Measurements from ENCODE around the gene PHF13. TPM values are rescaled to one million over a fixed set of nuclear protein-coding genes. Genes with fewer than 3 reads are reported as not detected.

Gene PHF13
- total and polyA plus RNA-seq, 9 of the 15 experiments (the other 6 are each of a cell fraction or from before 2014, with no cell fraction given), result 1.8 to 36.1 (median 11.7) TPM

GRCh38 chr1:6592865-6593593 lies 20.5 kb upstream of the PHF13 start (continued):
- TF ChIP-seq CEBPZ (IDR thresholded peaks at IDR 0.05; ENCODE audit: borderline replicate concordance, low read depth, low read length), result no peak
- no peak for TF ChIP-seq EHMT2 (IDR thresholded peaks at IDR 0.05)
- no peak for TF ChIP-seq MXI1 (IDR thresholded peaks at IDR 0.05; ENCODE audit: low read depth, low read length)
- TF ChIP-seq ZNF445 (CRISPR knock-in tag; IDR thresholded peaks at IDR 0.05; ENCODE audit: low read depth), result no peak
- no peak for TF ChIP-seq SIRT6 (IDR thresholded peaks at IDR 0.05; ENCODE audit: low read depth, low read length)

GRCh38 chr1:6593810-6594209 lies 19.7 kb upstream of the PHF13 start:
- no TSS peak for BruUV-seq (replicated peaks)
- Histone ChIP-seq H3K4me1 (replicated peaks in 1 of 2; ENCODE audit: control insufficient read depth in 2 of 2, insufficient read depth in 2 of 2, low read length in 2 of 2) (peaks cover 6 to 34% of the 10 kb centered on the region in 2 experiments; a peak in 3 of 5 replicates), H3K9me3 (replicated peaks; ENCODE audit: control insufficient read depth, insufficient read depth, low read depth, low read length) (no peaks in the 10 kb centered on the region), H2AFZ (ENCODE audit: low read depth, low read length) (no peak overlapping the region), H3K4me2 (ENCODE audit: insufficient read depth, low read length) (no peak overlapping the region), H3K4me3 (no peak overlapping the region), H3K27ac (ENCODE audit: extremely low read depth, low read depth, low read length) (no peak overlapping the region), H4K20me1 (replicated peaks; ENCODE audit: control insufficient read depth, insufficient read depth, low read length) (peaks cover 41% of the 10 kb centered on the region), H3K36me3 (ENCODE audit: control insufficient read depth, insufficient read depth, low read length) (peaks cover 98% of the 10 kb centered on the region), H3K27me3 (ENCODE audit: control insufficient read depth in 2 of 2, insufficient read depth in 2 of 2, low read length in 2 of 2) (no peaks in the 10 kb centered on the region), H3K9ac (ENCODE audit: insufficient read depth in 1 of 2, low read depth in 2 of 2, low read length in 2 of 2) (no peak overlapping the region), H3K79me2 (ENCODE audit: control insufficient read depth, insufficient read depth, low read length) (peaks cover 40% of the 10 kb centered on the region), H3K9me1 (ENCODE audit: control insufficient read depth, insufficient read depth, low read length) (peaks cover 14% of the 10 kb centered on the region)
- DNase-seq (ENCODE audit: extremely low read depth in 1 of 4, low spot score in 3 of 4), result no peak
- 94% methylated on average over 15 of the region's 15 CpGs for WGBS (ENCODE audit: insufficient coverage, low coverage, missing lambda C conversion rate)
- intact Hi-C loops (cut with micrococcal nuclease), result no loop called here
- ChIA-PET POLR2A (interaction anchor here (1.5 to 4.2 kb wide), 4 partner anchors 9 to 13 kb away, joined by 5 to 59 read pairs (median 18); partner anchors contain the start of genes KLHL21 and ZBTB48), CTCF (ENCODE audit: low intra/inter-chr PET ratio) (no interaction called here)
- no peak for ATAC-seq
- no peak for FAIRE-seq
- in situ Hi-C loops (cut with MboI), result no loop called here
- TF ChIP-seq EP400 (IDR thresholded peaks at IDR 0.05) (no peak), ZFX (CRISPR knock-in tag; IDR thresholded peaks at IDR 0.05) (peak; percentile 0; the same call in 1 of the 2 replicates), SIX5 (IDR thresholded peaks at IDR 0.05; ENCODE audit: borderline replicate concordance in 1 of 2, insufficient read depth in 1 of 2, low read depth in 1 of 2, low read length in 2 of 2) (no peak), NRF1 (conservative IDR thresholded peaks at IDR 0.05 in 1 of 2, IDR thresholded peaks at IDR 0.05 in 1 of 2) (no peak), ELF2 (CRISPR knock-in tag; IDR thresholded peaks at IDR 0.05) (no peak), GABPA (tag; conservative IDR thresholded peaks at IDR 0.05; ENCODE audit: low read depth) (no peak), FOXA3 (CRISPR knock-in tag; conservative IDR thresholded peaks at IDR 0.05 in 1 of 2, IDR thresholded peaks at IDR 0.05 in 1 of 2) (no peak), CEBPG (CRISPR knock-in tag; IDR thresholded peaks at IDR 0.05) (no peak), CEBPG (tag; conservative IDR thresholded peaks at IDR 0.05 in 1 of 2, IDR thresholded peaks at IDR 0.05 in 1 of 2) (no peak), RBM25 (IDR thresholded peaks at IDR 0.05; ENCODE audit: low read depth, low read length, severe bottlenecking) (no peak), USF1 (CRISPR knock-in tag; IDR thresholded peaks at IDR 0.05) (no peak)

All from K562 (cell line).